Sciatic nerve (tissue), 2 donors: Measurements from ENCODE around the gene ABCA7. TPM values are rescaled to one million over a fixed set of nuclear protein-coding genes. Genes with fewer than 3 reads are reported as not detected.

Source experiments
- ATAC-seq: fragments of 200-7000 bp; cut with Tn5 transposase; one replicate; pipeline ENCODE4 v1.9.1; 2020; ENCODE audit warnings: mild to moderate bottlenecking, moderate library complexity
- DNase-seq: peaks from one replicate; pipeline ENCODE4 v3.0.0-alpha.2; 2020; ENCODE audit warnings: low spot score
- intact Hi-C: fragments of 100-400 bp; cut with DNase I; formaldehyde crosslinking; loops from one replicate; pipeline ENCODE4 v1.14.2; 2022
- total RNA-seq: library from RNA; stranded (reverse); fragmentation: NEBNext Ultra II Directional; extraction: Animal tissue kit (Norgen Biotek cat#: 25700); gene quantifications from one replicate; pipeline ENCODE4 v1.2.1, GENCODE V29; 2021
- donor health status: DM: no; HTN: no; CAD: no.
- donor health status: DM: no; HTN: no; CAD: no.

Gene ABCA7, protein sequence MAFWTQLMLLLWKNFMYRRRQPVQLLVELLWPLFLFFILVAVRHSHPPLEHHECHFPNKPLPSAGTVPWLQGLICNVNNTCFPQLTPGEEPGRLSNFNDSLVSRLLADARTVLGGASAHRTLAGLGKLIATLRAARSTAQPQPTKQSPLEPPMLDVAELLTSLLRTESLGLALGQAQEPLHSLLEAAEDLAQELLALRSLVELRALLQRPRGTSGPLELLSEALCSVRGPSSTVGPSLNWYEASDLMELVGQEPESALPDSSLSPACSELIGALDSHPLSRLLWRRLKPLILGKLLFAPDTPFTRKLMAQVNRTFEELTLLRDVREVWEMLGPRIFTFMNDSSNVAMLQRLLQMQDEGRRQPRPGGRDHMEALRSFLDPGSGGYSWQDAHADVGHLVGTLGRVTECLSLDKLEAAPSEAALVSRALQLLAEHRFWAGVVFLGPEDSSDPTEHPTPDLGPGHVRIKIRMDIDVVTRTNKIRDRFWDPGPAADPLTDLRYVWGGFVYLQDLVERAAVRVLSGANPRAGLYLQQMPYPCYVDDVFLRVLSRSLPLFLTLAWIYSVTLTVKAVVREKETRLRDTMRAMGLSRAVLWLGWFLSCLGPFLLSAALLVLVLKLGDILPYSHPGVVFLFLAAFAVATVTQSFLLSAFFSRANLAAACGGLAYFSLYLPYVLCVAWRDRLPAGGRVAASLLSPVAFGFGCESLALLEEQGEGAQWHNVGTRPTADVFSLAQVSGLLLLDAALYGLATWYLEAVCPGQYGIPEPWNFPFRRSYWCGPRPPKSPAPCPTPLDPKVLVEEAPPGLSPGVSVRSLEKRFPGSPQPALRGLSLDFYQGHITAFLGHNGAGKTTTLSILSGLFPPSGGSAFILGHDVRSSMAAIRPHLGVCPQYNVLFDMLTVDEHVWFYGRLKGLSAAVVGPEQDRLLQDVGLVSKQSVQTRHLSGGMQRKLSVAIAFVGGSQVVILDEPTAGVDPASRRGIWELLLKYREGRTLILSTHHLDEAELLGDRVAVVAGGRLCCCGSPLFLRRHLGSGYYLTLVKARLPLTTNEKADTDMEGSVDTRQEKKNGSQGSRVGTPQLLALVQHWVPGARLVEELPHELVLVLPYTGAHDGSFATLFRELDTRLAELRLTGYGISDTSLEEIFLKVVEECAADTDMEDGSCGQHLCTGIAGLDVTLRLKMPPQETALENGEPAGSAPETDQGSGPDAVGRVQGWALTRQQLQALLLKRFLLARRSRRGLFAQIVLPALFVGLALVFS (N-terminal part only)
- 17.3 TPM for total RNA-seq

DNA sequence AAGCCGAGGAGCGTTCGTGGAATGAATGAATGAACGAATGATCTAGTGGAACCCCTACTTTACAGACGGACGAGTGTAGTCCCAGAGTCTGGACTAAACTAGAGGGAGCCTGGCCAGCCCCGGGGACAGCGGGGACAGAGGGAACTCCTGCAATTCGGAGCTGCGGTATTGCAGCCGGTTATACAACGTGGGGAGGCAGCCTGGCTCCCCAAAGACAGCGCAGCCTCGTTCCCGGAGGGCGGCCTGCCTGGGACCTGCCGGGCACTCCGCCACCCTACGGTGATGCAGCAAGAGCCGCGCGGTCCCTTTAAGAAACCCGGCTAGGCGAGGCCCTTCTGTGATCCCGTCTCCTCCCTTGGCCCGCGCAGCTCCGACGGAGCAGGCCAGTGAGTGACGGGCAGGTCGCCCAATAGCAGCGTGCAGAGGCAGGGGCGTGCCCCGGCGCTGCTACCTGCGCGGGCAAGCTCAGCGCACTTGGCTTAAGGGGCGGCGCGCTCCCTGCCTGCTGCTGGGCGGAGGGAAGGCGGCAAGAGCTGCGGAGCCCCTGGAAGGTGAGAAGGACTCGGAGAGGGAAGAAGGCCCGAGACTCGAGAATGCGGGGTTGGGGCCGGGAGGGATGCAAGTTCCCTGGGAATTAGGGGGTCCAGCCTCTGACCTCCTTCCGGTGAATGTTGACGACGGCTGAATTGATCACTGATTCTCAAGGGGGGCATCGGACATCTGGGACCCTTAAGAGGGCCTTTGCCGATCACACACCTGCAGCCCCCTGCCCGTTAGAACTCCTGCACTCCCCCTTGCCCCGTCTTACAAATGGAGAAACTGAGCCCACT lies at the start of gene ABCA7:
ABCA7 (plus strand) TSS at position 462 of the 830 bp plus-strand sequence. CDS start 1,255 bp downstream, outside the sequence.
- peak; percentile 94 for ATAC-seq
- intact Hi-C loops, result loop anchor here (5.0 kb wide), 1 partner anchor 52 kb away; no protein-coding TSS in a partner anchor
- DNase-seq, result peak; percentile 98

DNA sequence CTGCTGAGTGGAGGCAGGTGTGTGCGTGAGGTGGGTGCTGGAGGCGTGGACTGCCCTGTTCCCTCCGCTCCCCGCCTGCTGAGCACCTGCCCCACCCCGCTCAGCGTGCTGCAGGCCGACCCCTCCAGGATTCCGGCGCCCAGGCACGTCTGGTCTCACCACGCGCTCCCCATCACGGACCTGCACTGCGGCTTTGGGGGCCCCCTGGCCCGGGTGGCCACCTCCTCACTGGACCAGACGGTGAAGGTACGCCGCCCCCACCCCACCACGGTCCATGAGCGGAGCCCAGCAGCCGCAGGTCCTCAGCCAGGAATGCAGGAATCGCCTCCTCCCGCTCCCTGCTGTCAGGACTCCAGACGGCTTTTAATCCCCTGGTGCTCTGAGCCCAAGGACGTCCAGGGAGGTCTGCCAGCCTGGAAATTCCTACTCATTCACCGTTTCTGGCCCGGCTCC lies 49.8 kb upstream of the ABCA7 start:
- no peak for ATAC-seq
- intact Hi-C loops, result no loop called here
- no peak for DNase-seq

DNA sequence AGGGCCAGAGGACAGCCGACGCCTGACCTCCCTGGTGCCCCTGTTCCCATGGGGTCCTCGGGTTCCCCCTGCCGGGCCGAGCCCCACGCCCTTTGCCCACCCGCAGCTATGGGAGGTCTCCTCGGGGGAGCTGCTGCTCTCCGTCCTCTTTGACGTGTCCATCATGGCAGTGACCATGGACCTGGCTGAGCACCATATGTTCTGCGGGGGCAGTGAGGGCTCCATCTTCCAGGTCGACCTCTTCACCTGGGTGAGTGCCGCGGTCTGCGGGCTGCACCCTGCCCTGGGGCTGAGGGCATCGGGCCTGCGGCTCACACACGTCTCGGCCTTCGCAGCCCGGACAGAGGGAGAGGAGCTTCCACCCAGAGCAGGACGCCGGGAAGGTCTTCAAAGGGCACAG lies 49.2 kb upstream of the ABCA7 start:
- DNase-seq, result no peak
- no peak for ATAC-seq
- intact Hi-C loops, result no loop called here

DNA sequence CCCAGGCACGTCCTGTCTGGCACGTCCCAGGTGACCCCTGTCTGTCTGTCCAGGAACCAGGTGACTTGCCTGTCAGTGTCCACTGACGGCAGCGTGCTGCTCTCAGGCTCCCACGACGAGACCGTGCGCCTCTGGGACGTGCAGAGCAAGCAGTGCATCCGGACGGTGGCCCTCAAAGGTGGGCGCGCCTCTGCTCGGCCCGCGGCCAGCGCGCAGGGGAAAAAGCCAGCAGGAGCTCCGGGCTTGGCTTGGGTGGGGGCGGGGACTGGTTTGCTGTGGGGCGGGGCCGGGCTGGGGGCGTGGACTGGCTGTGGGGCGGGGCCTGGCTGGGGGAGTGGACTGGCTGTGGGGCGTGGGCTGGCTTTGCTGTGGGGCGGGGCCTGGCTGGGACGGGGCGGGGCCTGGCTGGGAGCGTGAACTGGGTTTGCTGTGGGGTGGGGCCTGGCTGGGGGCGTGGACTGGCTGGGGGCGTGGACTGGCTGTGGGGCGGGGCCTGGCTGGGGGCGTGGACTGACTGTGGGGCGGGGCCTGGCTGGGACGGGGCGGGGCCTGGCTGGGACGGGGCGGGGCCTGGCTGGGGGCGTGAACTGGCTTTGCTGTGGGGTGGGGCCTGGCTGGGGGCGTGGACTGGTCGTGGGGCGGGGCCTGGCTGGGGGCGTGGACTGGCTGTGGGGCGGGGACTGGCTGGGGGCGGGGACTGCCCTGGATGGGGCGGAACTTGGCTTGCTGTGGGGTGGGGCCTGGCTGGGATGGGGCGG lies 48.6 kb upstream of the ABCA7 start:
- intact Hi-C loops, result no loop called here
- ATAC-seq (no peak), DNase-seq (no peak)

DNA sequence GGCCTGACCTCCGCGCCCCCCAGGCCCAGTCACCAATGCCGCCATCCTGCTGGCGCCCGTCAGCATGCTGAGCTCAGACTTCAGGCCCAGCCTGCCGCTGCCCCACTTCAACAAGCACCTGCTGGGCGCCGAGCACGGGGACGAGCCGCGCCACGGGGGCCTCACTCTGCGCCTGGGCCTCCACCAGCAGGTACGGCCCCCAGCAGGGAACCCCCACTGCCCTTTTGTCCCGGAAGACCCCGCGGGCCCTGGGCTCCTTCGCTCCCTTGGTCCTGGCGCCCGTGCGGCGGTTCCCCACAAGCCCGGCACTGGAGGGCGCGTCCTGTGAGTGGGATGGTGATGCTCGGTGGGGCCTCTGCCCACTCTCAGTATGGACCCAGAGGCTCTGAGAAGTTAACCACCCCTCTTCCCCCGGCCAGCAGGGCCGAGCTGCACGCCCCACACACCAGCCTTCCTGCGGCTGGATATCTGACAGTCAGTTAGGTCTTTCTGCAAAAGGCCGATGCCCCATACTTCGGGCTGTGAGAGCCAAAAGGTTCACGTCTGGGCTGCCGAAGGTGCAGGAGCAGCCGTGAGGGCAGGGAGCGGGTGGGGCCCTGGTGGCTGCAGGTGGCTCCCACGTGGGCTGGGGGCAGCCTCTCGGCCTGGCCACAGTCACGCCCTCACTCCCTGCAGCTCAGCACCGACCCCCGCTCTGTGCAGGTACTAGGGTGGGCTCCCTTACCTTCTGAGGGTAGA lies 47.8 kb upstream of the ABCA7 start:
- intact Hi-C loops, result no loop called here
- ATAC-seq (no peak), DNase-seq (no peak)

DNA sequence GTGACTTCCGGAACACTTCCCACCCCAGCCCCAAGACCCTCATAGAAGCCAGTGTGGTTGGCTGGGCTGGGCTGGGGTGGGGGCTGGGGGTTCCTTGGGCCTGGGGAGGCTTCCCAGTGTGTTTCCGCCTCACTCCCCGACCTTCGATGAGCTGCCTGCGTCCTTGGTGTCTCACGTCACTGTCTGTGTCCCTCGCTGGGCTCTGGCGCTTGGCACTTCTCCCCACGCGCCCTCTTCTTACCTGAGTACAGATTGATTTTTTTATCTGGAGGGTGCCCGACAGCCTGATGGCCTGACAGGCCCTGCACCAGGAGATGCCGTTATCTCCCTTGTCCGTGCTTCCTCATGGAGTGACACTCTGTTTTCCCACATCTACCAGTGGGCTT lies 47.2 kb upstream of the ABCA7 start:
- intact Hi-C loops, result no loop called here
- no peak for ATAC-seq

DNA sequence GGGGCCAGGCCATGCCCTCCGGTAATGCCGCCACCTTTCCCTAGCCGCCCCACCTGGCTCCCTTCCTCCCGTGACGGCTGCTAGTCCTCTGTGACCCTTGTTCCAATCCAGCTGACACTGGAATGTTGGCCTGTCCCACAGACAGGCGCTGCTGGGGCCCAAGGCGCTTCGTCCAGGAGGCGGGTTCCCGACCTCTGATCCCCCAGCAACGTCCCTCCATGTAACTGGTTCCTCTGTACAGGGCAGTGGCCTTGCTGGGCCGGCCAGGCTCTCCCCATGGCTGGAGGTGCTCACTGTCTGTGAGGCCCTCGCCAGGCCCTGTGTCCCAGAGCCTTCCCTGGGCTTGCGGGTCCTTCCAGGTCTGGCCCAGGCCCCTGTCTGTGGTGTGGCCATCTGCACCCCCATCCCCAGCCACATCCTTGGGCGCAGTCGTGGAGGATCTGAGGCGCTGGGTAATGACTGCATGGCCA lies 46.5 kb upstream of the ABCA7 start:
- intact Hi-C loops, result no loop called here
- no peak for DNase-seq
- no peak for ATAC-seq

More for the DNA sequence above, 47.2 kb upstream of the ABCA7 start:
- no peak for DNase-seq

DNA sequence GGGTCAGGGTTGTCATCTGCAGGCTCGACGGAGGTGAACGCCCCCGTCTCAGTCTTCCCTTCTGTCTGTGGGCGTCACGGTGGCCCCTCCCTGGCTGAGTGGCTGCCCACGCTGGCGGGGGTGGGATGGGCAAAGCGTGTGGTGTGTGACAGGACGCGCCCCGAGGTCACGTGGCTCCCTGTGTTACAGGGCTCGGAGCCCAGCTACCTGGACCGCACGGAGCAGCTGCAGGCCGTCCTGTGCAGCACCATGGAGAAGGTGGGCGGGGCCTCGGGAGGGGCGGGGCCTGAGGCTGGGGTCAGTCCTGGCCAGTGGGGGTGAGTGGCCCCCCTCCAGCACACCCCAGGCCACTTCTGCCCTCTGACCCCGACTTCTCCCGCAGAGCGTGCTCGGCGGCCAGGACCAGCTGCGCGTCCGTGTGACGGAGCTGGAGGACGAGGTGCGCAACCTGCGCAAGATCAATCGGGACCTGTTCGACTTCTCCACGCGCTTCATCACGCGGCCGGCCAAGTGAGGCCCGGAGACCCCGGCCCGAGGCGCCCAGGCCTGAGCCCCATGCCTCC lies 46.0 kb upstream of the ABCA7 start:
- intact Hi-C loops, result no loop called here

DNA sequence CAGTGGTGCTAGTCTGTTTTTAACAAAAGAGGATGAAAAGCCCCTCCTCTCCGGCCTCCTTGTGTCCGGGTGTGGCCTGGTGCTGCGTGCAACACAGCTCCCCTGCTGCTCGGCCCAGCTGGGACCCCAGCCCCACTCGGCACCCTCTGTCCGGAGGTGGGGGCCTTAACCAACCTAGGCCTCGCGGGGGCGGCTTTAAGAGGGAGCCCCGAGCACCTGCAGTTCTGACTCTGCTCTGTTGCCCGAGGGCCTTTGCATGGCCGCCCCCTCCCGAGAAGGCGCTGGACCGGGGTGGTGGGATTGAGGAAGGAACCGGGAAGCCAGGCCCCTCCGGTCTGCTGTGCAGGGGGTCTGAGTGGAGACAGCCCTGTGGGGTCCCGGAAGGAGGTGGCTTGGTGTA lies 45.4 kb upstream of the ABCA7 start:
- ATAC-seq, result no peak

More for the DNA sequence above, 46.0 kb upstream of the ABCA7 start:
- ATAC-seq (no peak), DNase-seq (no peak)

DNA sequence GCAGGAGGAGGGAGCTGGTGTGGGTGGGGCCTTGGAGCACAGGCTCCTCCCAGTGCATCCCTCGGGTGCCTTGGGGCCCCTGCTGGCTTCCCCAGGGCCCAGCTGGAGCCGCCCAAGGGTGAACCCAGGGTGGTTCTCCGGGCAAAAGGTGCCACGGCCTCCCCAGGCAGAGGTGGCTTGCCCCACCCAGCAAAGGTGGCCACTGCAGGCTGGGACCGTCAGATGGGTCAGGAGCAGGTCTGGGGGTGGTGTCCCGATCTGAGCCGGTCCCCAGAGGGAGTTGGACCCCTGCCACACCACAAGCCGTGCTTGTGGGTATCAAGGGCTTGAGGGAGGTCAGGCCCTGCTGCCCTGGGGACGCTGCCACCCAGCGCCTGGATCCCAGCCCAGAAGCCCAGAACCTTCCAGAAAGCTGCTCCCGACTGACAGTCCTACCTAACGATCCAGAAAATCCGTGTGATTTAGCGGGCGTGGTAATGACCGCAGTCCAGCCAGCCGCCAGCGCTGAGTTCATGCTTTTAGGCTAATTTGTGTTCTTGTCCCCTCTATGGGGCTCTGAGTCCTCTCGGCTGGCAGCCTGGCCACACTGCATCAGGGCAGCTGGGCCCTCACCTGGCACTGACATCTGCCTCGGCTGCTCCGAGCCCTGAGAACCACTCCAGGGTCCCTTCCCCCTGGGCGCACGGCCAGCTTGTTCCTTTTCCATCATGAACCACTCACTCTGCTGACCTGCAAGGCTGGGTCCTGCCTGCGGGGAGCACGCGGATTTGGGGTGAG lies 44.7 kb upstream of the ABCA7 start:
- ATAC-seq, result no peak
- intact Hi-C loops, result loop anchor here (5.0 kb wide), 1 partner anchor 1757 kb away; no protein-coding TSS in a partner anchor
- DNase-seq, result no peak

More for the DNA sequence above, 45.4 kb upstream of the ABCA7 start:
- intact Hi-C loops, result no loop called here
- no peak for DNase-seq

DNA sequence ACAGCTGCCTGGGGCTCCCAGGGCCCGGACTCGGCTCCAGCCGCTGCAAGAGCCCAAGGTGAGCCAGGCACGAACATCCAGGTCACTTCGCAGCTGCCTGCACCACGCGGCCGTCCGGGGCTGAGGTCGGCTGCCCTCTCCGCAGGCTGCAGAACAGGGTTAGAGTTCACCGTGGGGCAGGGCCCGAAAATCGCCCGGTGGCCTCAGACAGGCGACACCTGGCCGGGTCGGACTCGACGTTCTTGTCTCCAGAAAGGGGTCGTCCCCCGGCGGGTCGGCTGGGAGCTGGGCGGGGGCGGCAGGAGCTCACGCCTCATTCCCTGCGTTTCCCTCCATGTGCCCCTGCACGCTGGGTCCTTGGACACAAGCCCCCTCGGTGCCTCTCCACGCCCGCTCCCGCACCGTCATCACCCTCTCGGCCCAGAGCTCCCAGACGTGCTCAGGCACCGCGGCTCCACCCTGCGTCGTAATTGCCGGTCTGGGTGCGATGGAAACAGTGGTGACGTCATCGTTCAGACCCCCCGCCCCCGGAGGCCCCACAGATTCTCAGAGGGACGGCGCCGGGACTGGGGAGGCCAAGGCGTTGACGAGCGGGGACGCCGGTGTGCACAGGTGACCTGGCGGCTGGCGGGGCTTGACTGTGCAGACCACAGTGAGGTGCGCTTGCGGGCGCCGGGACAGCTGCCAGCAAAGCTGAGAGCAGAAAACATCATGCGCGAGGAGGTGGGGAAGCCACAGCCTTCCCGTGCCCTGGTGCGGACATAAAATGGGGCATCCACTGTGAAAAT lies 43.7 kb upstream of the ABCA7 start:
- peak; percentile 8 for ATAC-seq

DNA sequence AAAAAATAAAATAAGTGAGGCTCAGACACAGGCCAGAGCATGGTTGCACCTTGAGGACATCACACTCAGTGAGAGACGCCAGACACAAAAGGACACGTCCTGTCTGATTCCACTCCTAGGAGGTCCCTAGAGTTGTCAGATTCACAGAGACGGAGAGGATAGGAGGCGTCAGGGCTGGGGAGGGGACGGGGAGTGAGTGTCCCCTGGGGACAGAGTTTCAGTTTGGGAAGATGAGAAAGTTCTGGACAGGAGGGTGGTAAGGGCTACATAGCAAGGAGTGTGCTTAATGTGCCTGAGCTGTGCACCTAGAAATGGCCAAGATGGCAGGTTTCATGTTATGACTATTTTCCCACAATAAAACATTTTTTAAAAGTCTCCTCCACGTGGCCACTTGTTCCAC lies 41.8 kb upstream of the ABCA7 start:
- intact Hi-C loops, result loop anchor here (5.0 kb wide), 1 partner anchor 1754 kb away; no protein-coding TSS in a partner anchor
- no peak for DNase-seq
- no peak for ATAC-seq

More for the DNA sequence above, 43.7 kb upstream of the ABCA7 start:
- no peak for DNase-seq
- intact Hi-C loops, result loop anchor here (5.0 kb wide), 1 partner anchor 1756 kb away; no protein-coding TSS in a partner anchor

DNA sequence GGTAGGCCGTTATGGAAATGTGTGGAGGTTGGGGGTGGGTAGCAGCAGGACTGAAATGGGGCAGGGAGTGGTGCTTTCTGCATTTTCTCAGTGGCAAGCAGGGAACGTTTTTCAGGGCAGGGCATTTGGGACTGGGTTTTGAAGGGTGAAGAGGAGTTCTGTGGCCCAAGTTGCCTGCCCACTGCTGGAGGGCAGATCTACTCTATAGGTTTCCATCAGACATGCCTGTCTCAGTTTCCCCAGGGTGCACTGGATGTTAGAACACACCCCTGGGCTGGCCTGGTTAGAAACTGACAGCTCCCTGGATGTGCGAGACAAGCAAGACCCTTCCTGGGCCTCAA lies 40.6 kb upstream of the ABCA7 start:
- intact Hi-C loops, result loop anchor here (5.0 kb wide), 1 partner anchor 1753 kb away; no protein-coding TSS in a partner anchor
- no peak for ATAC-seq
- no peak for DNase-seq

DNA sequence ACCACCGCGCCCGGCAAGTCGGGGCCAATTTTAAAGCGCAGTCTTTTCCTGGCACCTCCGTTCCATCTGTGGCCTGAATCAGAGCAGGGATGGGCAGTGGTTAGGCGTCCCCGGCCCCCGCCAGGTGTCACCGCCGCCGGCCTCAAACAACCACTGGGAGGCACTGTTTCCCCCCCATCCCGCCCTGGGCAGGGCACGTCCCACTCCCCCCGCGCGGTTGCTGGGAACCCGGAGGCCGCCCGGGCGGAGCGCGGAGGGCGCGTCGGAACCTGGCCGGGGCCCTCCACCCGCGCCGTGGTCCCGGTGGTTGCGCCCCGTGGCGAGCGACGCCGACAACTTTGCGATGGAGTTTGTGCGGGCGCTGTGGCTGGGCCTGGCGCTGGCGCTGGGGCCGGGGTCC lies 39.8 kb upstream of the ABCA7 start, which contains the start of gene GRIN3B:
GRIN3B (plus strand) TSS at position 325 of the 400 bp plus-strand sequence; CDS start at position 344, 19 bp downstream.
- ATAC-seq (no peak), DNase-seq (no peak)
- intact Hi-C loops, result loop anchor here (1.0 kb wide), 1 partner anchor 221 kb away; no protein-coding TSS in a partner anchor
